Kidney capillary endothelial cell (primary cell): ENCODE data around the gene THUMPD2.
"Not testable (repeated sequence)": the region's sequence is repeated elsewhere in the genome, so short reads cannot be mapped to it uniquely, and the experiment has no call there.

Experiments used
- DNase-seq: peaks from one replicate; pipeline ENCODE4 v3.0.0-alpha.2; 2018; ENCODE audit warnings: low spot score

THUMPD2 gene, protein sequence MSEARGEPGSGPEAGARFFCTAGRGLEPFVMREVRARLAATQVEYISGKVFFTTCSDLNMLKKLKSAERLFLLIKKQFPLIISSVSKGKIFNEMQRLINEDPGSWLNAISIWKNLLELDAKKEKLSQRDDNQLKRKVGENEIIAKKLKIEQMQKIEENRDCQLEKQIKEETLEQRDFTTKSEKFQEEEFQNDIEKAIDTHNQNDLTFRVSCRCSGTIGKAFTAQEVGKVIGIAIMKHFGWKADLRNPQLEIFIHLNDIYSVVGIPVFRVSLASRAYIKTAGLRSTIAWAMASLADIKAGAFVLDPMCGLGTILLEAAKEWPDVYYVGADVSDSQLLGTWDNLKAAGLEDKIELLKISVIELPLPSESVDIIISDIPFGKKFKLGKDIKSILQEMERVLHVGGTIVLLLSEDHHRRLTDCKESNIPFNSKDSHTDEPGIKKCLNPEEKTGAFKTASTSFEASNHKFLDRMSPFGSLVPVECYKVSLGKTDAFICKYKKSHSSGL

DNA sequence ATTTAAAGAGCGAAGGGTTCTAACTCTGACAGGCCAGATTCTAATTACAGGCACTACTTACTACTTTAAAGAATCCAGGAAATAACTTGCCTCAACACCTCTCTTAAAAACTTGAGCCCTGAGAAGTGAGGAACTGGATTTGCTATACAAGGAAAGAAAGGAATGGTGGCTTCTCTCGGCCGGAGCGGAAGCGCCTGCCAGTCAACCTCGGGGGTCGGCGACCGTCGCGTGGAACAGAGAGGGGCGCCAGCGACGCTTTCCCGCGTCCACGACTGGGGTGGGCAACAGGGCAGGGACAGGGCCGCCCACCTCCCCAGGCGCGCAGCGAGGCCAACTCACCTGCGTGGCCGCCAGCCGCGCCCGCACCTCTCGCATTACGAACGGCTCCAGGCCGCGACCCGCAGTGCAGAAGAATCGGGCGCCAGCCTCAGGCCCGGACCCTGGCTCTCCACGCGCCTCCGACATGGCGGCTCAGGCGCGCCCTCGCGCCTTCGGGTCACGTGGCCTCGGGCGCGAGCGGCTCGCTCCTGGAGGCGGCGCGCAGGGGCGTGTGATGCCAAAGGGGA is at the start of gene THUMPD2:
TSS of gene THUMPD2 (minus strand) at position 484 of the 566 bp plus-strand sequence. CDS start at position 465, 19 bp downstream.
- DNase-seq = peak; percentile 52

DNA sequence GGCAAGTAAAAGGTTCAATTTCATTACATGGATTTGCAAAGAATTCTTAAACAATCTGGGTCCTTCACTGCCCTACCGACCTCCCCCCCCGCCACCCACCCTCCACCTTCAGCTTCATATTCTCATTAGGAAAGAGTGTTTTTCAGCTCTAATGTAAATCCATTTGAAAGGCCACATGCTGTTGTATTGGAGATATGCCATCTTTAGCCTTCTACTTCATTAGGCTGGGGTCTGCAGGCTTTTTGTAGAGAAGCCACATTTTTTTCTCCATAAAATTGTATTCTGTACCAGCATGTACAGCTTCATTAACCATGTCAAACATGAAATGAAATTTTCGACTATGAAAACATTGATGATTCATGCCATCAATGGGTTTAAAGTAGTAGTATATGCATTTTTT is 42.8 kb upstream of the THUMPD2 start:
- DNase-seq = no peak

DNA sequence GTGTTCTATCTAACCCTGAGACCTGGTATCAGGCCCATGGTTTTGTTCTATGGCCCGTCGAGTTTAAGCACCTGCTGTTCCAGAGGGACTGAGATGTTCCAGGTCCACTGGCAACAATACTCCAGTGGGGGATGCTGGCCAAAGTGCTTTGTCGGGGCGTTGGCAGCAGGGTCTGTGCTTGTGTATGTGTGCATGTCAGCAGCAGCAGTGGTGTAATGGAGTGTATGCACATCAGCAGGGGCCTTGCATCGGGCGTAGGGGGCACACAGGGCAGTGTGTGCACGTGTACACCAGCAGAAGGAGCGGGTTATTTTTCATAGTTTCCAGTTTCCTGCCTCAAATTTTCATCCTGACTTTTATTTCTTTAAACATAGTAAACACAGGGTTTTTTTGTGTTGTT is 37.8 kb upstream of the THUMPD2 start:
- no peak for DNase-seq

DNA sequence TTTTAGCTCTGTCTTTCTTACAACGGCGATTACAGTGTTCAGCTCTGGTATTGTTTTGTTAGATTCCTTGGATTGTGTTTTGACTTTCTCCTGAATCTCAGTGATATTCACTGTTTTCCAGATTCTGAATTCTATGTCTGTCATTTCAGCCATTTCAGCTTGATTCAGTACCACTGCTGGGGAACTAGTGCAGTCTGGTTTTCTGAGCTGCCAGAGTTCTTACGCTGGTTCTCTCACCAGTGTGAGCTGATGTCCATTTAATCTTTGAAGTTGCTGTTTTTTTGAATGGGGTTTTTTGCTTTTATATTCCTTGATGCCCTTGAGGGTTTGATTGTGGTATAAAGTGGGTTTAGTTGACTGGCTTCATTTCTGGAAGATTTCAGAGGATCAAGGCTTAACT is 37.4 kb upstream of the THUMPD2 start:
- no peak for DNase-seq

DNA sequence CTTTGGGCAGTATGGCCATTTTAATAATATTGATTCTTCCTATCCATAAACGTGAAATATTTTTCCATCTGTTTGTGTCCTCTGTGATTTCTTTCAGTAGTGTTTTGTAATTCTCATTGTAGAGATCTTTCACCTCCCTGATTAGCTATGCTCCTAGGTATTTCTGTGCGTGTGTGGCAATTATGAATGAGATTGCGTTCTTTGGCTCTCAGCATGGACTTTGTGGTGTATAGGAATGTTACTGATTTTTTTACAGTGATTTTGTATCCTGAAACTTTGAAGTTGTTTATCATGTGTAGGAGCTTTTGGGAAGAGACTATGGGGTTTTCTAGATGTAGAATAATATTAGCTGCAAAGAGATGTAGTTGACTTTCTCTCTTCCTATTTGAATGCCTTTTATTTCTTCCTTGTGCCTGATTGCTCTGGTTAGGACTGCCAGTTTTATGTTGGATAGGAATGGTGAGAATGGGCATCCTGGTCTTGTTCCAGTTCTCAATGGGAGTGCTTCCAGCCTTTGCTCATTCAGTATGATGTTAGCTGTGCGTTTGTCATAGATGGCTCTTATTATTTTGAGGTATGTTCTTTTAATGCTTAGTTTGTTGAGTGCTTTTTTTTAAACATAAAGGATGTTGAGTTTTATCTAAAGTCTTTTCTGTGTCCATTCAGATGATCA is 27.0 kb upstream of the THUMPD2 start:
- DNase-seq = no peak

DNA sequence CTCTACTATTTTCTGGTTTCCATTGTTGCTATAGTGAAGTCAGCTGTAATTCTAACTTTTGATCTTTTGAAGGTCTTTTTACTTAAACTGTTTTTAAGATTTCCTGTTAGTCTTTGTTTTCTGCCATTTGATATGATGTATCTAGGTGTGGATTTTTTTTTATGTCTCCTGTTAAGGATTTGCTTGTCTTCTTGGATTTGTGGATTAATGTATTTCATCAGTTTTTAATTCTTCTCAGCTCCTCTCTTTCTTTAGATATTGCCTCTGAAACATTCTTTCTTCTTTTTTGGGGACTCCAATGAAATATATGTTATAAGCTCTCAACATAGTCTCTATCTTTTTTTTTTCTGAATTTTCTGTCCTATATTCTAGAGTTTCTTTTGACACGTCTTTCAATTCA is 24.8 kb upstream of the THUMPD2 start:
- no peak for DNase-seq

DNA sequence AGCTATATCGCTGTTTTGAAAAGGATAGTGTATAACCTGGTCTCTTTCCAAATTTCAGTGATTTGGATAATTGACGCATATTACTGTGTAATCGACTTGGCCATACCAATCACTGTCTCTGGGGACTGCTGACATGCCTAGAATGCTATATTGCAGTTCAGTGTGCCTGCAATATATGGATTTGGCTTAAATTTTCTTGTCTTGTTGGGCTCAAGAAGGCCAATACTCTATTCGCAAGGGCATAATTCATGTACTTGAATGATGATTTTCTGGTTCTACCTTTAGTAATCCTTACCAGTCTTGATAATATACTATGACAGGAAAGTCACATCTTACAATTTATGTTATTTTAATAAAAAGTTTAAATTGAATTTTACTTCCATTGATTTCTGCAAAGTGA is 21.7 kb upstream of the THUMPD2 start:
- no peak for DNase-seq

DNA sequence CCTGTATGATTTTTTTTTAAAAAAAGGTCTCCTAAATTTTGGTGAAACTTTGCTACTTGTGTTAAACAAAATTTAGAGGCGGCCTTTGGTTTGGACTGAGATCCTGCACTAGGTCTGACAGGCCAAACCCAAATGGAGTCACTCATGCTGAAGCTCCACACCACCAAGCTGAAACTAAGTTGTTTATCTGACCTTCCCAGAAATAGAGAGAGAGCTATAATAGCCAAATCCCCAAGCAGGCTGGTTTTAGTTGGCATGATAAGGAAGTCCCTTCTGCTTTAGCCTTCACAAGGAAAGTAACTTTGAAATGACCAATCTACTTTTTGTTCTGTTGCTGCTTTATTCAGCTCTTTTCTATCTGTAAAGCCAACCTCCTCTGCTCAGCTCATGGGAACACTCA is 17.1 kb upstream of the THUMPD2 start:
- no peak for DNase-seq

DNA sequence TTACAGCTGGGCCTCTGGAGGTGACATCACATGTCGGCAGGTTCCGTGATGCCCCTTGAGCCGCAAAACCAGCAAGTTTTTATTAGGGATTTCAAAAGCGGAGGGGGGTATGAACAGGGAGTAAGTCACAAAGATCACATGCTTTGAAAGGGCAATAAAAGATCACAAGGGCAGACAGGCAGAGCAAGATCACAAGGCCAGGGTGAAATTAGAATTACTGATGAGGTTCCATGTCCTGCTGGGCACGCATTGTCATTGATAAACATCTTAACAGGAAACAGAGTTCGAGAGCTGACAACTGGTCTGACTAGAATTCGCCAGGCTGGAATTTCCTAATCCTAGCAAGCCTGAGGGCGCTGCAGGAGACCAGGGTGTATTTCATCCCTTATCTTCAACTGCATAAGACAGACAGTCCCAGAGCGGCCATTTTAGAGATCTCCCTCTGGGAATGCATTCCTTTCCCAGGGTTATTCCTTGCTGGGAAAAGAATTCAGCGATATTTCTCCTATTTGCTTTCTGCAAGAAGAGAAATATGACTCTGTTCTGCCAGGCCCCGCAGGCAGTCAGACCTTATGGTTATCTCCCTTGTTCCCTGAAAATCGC is 11.3 kb upstream of the THUMPD2 start:
- DNase-seq = not testable (repeated sequence)

DNA sequence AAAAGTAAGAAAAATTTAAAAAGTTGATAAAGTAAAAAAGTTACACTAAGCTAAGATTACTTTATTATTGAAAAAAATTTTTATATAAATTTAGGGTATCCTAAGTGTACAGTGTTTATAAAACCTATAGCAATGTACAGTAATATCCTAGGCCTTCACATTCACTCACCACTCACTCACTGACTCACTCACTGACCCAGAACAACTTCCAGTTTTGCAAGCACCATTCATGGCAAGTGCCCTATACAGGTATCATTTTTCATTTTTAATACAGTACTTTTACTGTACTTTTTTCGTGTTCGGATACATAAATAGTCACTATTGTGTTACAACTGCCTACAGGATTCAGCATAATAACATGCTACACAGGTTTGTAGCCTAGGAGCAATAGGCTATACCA is 8.9 kb upstream of the THUMPD2 start:
- no peak for DNase-seq

DNA sequence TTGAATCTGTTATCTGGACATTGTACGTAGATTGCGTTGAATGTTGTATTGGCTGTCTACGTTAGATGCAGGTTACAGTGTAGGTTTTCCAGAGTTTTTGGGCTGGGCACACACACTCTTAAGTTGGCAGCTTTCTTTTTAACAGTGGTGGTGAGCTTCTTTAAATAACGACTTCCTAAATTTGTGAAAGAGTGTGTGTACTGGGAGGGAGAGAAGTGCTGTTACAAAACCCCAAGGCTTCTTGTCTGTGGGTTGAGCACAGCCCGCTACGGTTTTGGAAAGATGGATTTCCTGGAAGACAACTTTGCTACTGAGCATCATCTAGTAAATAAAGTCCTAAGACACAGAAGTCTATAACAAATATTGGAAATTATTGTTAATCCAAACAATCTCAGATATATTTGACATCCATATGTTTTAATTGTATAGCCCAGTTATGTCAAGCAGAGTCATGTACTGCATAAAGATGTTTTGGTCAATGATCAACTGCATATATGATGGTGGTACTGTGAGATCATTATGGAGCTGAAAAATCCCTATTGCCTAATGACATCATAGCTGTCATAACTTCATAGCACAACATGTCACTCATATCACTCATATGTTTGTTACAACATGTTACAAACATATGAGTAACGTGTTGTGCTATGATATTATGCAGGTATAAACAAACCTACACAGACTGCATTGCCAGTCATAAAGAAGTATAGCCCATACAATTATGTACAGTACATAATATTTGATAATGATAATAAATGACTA is 7.9 kb upstream of the THUMPD2 start:
- no peak for DNase-seq

DNA sequence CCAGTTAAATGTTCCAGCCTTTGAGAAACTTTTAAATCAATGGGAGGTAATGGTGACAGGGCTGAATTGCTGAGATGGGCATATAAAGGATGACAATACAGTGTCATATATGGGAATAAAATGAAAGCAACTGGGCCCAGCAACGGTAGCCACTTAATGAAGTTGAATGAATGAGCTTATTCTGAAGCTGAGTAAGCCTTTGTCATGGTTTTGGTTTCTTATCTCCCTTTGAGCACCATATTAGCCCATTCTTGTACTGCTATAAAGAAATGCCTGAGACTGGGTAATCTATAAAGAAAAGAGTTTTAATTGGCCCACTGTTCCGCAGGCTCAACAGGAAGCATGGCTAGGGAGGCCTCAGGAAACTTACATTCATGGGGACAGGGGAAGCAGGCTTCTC is 3.5 kb upstream of the THUMPD2 start:
- no peak for DNase-seq

DNA sequence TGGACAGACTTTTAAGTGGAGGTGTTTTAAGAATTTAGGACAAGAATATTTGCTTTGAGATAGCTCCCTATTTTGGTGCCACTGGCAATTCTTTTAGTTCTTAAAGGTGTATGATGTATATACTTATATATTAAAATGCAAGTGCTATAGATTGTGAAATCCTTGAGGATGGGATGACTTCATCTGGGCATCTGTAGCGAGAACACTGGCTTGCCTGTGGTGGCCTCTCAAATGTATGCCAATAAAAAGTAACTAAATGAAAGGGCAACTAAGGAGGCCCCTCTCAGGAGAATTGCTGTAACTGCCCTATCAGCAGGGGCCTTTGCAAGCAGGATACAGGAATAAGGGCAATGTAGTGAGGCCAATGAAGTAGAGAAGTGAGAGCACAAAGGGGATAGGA is 2.6 kb upstream of the THUMPD2 start:
- DNase-seq = no peak

DNA sequence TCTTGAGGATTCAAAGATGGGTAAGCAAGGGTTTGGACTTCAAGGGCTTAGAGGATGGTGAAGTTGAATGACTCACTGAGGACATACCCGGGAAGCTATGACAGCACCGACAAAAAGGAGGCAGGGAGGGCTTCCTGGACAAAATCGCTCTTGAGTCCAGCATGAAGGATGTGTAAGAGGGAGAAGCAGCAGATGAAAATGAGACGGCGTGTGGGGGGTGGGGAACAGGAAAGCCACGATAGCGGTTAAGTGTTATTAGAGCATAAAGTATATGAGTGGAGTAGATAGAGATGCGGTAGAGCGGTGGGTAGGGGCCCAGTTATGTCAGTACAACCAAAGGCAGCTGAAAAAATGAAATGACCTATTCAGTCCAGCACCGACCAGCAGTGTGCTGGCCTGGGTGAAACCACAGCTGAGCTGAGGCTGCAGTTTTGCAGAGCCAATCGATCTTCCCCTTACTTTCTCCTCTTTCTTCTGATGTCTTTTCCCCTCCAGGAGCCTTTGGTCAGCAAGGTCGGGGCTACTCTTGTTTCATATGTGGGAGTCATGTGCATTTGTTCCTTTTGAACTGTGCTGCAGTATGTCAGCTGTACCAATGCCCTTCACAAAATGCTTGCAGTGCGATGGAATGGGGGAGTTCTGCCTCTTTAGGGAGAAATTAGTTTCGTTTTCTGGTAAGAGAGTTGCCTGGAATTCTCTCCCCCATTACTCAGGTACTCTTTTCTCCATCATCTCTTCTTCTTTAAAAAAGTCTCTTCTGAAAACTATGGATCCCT is 2.0 kb upstream of the THUMPD2 start:
- no peak for DNase-seq

DNA sequence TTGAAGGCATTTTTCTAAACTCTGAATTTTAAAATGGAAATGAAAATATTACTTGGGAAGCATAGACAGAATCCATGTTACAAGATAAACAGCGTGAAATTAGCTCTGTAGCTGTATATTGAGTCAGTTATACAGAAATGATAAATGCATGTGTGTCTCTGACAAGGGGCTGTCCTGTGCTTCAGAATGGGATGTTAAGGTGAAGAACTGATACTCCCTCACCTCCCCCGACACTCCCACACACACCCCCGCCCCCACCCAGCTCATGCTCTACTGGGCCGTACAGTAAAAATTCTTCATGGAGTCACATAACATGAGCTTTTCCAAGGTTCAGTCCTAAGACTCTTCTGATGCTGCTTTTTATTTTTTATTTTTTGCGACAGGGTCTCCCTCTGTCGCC is 869 bp upstream of the THUMPD2 start:
- no peak for DNase-seq

DNA sequence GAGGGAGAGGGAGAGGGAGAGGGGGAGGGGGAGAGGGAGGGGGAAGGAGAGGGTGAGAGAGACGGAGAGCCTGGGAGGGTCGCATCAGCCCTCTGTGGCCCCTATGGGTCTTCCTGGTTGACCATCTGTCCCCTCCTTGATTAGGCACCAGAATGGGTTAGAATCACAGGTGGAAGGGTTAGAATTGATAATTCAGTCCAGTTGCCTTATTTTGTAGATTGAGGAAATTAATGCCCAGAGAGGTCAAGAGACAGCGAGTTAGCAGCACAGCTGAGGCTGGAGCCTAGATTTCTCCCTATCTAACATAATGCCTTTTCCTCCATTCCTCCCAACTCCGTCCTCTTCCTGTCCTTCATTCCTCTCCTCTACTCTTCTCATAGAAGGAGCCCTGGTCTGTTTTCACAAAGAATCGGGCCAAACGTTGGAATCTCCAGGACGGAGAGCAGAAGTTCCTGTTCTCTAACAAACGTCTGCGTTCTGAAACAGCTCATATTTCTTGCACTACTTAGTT is 338 bp upstream of the THUMPD2 start:
- DNase-seq = no peak

DNA sequence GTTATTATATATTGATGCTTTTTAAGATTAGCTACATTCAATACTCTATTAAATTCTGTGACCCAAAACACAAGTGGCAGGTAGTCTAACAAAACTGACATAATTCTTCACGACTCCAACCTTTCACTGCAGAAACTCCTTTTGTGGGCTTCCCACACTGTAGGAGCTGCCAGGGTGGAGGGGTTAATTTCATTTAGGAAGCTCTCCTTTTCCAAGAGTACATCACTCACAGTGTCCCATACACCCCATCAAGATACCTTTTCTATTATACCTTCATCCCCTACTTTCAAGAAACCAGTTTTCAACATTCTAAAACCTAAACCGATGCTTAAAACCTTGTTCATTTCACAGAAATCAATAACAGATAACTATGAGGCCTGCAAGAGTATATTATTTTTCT is 825 bp downstream of the THUMPD2 start:
- DNase-seq = peak; percentile 13

DNA sequence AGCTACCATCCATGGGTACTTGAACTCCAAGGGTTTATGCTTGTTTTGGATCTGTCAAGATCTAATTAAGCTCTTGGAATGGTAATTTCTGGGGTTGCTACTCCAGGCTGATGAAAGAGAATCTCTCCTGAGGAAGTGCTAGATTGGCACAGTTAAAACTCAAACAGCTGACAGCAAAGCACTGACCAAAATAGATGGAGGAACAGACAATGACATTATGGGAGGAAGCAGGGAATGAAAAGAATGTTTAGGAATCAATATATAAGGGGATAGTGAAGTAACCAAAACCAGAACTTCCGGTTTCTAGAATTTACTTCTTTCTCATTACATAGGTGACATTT is 6.3 kb downstream of the THUMPD2 start:
- DNase-seq = no peak

DNA sequence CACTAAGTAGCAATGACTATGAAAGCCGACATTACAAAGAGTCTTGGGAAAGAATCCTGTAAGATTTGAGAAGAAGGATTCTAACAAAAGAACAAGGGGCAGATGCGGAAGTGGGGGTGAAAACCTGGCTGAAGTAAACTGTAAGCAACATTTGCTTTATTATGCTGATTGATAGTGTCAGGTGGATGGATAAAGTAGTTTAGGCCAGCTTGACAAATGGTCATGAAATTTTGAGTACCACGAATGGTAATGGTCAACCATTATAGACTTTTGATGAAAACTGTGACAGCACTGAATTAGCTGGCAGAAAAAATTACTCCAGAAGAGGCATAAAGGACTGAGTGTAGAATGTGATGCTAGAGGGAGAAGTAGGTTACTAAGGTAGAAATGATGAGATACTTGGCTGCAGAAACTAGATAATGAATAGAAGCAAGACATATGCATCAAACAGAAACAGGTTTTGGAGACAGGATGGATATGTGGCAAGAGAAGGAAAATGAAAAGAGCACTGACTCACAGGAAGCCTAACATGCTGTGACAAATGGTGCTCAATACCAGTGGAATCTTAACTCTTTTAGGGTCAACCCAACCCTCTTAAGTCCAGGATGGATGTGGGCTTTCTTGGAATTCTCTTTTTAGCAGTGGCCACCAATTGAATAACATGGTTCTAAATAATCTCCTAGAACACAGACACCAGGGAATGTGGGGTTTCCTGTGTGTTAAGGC is 6.8 kb downstream of the THUMPD2 start:
- DNase-seq = peak; percentile 29

DNA sequence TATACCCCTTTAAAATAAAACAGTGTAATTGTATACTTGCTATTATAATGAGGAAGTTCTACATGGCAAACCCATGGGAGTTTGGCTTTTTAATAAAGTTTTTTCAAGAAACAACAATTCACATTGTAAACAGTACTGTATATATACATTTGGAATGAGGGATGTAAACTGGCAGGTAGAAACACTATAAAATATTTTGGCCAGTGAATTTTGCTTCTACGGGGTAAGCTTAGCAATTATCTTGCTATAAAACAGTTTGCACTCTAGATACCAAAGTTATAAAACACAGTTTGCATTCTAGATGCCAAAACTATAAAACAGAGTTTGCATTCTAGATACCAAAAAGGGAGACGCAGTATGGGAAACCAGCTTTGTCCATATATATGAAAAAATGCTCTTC is 16.6 kb downstream of the THUMPD2 start:
- no peak for DNase-seq
